22Rv1 (cell line): ENCODE results near the gene TIRAP.

ENCODE experiments used
- CTCF ChIP-seq: fragments of 450-650 bp; IDR thresholded peaks from 2 replicates; pipeline ENCODE4 v1.5.1; 2017; ENCODE audit warnings: mild to moderate bottlenecking
- ZFX ChIP-seq: fragments of 450-650 bp; IDR thresholded peaks from 2 replicates; pipeline ENCODE4 v1.6.1; 2017; ENCODE audit warnings: antibody characterized with exemption, borderline replicate concordance

- TF ChIP-seq CTCF (no peak), ZFX (no peak)
These were observed 8.0 kb downstream of the TIRAP start for GRCh38 chr11:126290887-126291286.
